Panc1 (cell line): ENCODE data around the gene RILPL2. TPM values are rescaled to one million over a fixed set of nuclear protein-coding genes. Genes with fewer than 3 reads are reported as not detected.

ENCODE experiments used
- ATAC-seq: fragments of 200-7000 bp; cut with Tn5 transposase; 2 replicates; pipeline ENCODE4 v1.9.1; 2020; ENCODE audit warnings: mild to moderate bottlenecking, moderate library complexity
- Bru-seq: library from RNA; stranded (reverse); fragments of 400-500 nt; gene quantifications from one replicate; lab custom pipeline; 2021; lab: Mats Ljungman, UMichigan
- BruChase-seq, 2 experiments: library from RNA; stranded (reverse); fragments of 400-500 nt; gene quantifications; one replicate each; lab custom pipeline; 2021; lab: Mats Ljungman, UMichigan
- BruUV-seq: library from RNA; stranded (reverse); fragments of 400-500 nt; replicated peaks from 2 replicates; lab custom pipeline; 2021; lab: Mats Ljungman, UMichigan
- CTCF ChIA-PET: fragments of 300-600 bp; sonication (Branson Sonifier 250); formaldehyde crosslinking; loops from one replicate; lab custom pipeline; 2022; ENCODE audit warnings: antibody characterized with exemption; lab: Charles Lee
- POLR2A ChIA-PET: fragments of 300-600 bp; sonication (Branson Sonifier 250); formaldehyde crosslinking; loops from one replicate; lab custom pipeline; 2022; ENCODE audit warnings: antibody characterized with exemption; lab: Charles Lee
- DNase-seq: peaks from one replicate; pipeline ENCODE4 v3.0.0-alpha.2; 2010; ENCODE audit warnings: low read depth, low spot score
- H3K27ac ChIP-seq: 2 replicates; pipeline ENCODE4 v1.5.1; 2011; ENCODE audit warnings: mild to moderate bottlenecking, low read length, inconsistent platforms
- H3K27me3 ChIP-seq: fragments of 200-500 bp; sonication (Bioruptor generic); 2 replicates; pipeline ENCODE4 v1.6.0; 2014; ENCODE audit warnings: low read length, inconsistent platforms; ENCODE audit not compliant: control insufficient read depth, insufficient read depth
- H3K36me3 ChIP-seq: fragments of 200-500 bp; sonication (Bioruptor generic); 2 replicates; pipeline ENCODE4 v1.5.1; 2014; ENCODE audit warnings: inconsistent platforms, mild to moderate bottlenecking, low read length, moderate library complexity; ENCODE audit not compliant: control insufficient read depth, insufficient read depth
- H3K4me1 ChIP-seq: 2 replicates; pipeline ENCODE4 v1.5.1; 2011; ENCODE audit warnings: inconsistent platforms, mild to moderate bottlenecking, low read length, moderate library complexity; ENCODE audit not compliant: control insufficient read depth, insufficient read depth
- H3K4me3 ChIP-seq, 2 experiments: 2 replicates each; pipeline ENCODE4 v1.5.1; 2011 to 2012; ENCODE audit warnings: low read depth in 2 of 2, low read length in 2 of 2, mild to moderate bottlenecking in 2 of 2, inconsistent platforms in 1 of 2, moderate library complexity in 1 of 2
- H3K9me3 ChIP-seq: fragments of 200-500 bp; sonication (Bioruptor generic); 2 replicates; pipeline ENCODE4 v1.5.1; 2014; ENCODE audit warnings: low read depth, mild to moderate bottlenecking, inconsistent platforms, low read length, moderate library complexity; ENCODE audit not compliant: control insufficient read depth, insufficient read depth
- POLR2AphosphoS5 ChIP-seq: IDR thresholded peaks from 2 replicates; pipeline ENCODE4 v1.6.1; 2012; ENCODE audit warnings: mild to moderate bottlenecking, low read depth, low read length, moderate library complexity
- SIN3A ChIP-seq: IDR thresholded peaks from 2 replicates; pipeline ENCODE4 v1.6.1; 2012; ENCODE audit warnings: low read depth, mild to moderate bottlenecking, low read length, moderate library complexity, borderline replicate concordance; ENCODE audit not compliant: insufficient read depth
- TCF7L2 ChIP-seq: IDR thresholded peaks from 2 replicates; pipeline ENCODE4 v1.6.1; 2011; ENCODE audit warnings: mild to moderate bottlenecking, low read depth, low read length, inconsistent platforms
- in situ Hi-C: cut with HindIII; loops from 2 replicates; pipeline ENCODE4 v1.10.0; 2016; ENCODE audit warnings: low sequenced_read_pairs, low pct_unique_long_range_greater_than_20kb
- intact Hi-C: fragments of 100-400 bp; cut with micrococcal nuclease; formaldehyde crosslinking; loops from one replicate; pipeline ENCODE4 v1.10.0; 2022; ENCODE audit not compliant: unreplicated experiment
- long read RNA-seq: library from polyadenylated mRNA; unstranded; transcript quantifications from one replicate; pipeline ENCODE4 v2.0.0, GENCODE V29; 2021; ENCODE audit not compliant: unreplicated experiment
- polyA plus RNA-seq: library from polyadenylated mRNA; unstranded; fragments of >200 nt; gene quantifications from one replicate; pipeline ENCODE4 v1.2.1, GENCODE V29; 2012; ENCODE audit warnings: missing spikeins; ENCODE audit not compliant: insufficient read length
- total RNA-seq: library from RNA; stranded (reverse); gene quantifications from one replicate; pipeline ENCODE4 v1.2.1, GENCODE V29; 2021; ENCODE audit not compliant: unreplicated experiment
- TF ChIP-seq, protein P1 (sequence below), 2 experiments: IDR thresholded peaks; 2 replicates each; pipeline ENCODE4 v1.6.1; 2011 to 2012; ENCODE audit warnings: low read depth in 2 of 2, control low read depth in 1 of 2, low read length in 1 of 2, mild to moderate bottlenecking in 1 of 2, moderate library complexity in 1 of 2; ENCODE audit not compliant: insufficient read depth in 1 of 2
- TF ChIP-seq, protein P2 (sequence below): fragments of 450-650 bp; IDR thresholded peaks from 2 replicates; pipeline ENCODE4 v1.5.1; 2017; ENCODE audit warnings: mild to moderate bottlenecking

The RILPL2 gene, protein sequence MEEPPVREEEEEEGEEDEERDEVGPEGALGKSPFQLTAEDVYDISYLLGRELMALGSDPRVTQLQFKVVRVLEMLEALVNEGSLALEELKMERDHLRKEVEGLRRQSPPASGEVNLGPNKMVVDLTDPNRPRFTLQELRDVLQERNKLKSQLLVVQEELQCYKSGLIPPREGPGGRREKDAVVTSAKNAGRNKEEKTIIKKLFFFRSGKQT
- total RNA-seq (5.4 TPM), Bru-seq, nascent RNA (percentile 58 among the genes with signal in this experiment), BruChase-seq, experiment 1, labeled RNA remaining after a 2-hour chase (percentile 60 among the genes with signal in this experiment), BruChase-seq, experiment 2, labeled RNA remaining after a 6-hour chase (percentile 69 among the genes with signal in this experiment)
- polyA plus RNA-seq = 9.4 TPM
- long read RNA-seq, full-length matches to known transcripts = 28 of 53 reads
- long read RNA-seq, partial matches to known transcripts = 18 of 53 reads
- long read RNA-seq, other reads (novel, unspliced or antisense) = 7 of 53 reads

DNA sequence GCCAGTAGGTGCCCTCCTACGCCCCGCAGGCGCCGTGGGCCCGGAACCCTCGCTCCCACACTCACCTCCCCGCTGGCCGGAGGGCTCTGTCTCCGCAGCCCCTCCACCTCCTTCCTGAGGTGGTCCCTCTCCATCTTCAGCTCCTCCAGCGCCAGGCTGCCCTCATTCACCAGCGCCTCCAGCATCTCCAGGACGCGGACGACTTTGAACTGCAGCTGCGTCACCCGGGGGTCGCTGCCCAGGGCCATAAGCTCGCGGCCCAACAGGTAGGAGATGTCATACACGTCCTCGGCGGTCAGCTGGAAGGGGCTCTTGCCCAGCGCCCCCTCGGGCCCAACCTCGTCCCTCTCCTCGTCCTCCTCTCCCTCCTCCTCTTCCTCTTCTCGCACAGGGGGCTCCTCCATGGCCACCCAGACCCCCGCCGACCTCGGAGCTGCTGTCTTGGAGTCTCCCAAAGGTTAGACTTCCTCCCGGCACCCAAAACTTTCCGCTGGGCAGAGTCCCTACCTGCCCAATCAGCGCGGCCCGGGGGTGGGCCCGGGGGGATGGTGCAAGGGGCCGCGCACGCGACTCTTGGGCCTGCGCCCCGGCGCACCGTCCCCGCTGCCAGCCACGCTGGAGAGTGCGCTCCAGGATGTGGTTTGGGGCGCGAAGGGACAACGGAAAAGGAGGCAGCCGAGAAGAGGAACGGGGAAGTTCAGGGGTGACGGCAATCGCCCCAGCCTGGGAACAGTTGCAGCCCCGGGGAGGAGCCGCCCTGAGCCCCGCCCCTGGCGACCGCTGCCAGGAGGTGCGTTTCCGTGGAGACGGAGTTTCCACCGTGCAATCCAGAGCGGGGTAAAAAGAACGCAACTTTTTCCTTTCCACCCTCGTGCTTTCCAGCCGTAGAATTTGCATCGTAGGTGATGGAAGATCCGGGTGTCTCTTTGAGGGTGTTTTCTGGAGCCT, at the start of gene RILPL2:
Gene RILPL2 (minus strand): TSS at position 668 of the 948 bp plus-strand sequence. CDS start 264 bp downstream, at position 404.
- BruUV-seq = TSS peak; percentile 92
- in situ Hi-C loops (no loop called here), intact Hi-C loops (no loop called here)
- no peaks in the 10 kb centered on the region for H3K36me3 ChIP-seq
- H3K4me3 ChIP-seq = peak within 1 kb of the TSS; percentile 71 to 95
- peak; percentile 98 for ATAC-seq
- TF ChIP-seq, protein P1, sequence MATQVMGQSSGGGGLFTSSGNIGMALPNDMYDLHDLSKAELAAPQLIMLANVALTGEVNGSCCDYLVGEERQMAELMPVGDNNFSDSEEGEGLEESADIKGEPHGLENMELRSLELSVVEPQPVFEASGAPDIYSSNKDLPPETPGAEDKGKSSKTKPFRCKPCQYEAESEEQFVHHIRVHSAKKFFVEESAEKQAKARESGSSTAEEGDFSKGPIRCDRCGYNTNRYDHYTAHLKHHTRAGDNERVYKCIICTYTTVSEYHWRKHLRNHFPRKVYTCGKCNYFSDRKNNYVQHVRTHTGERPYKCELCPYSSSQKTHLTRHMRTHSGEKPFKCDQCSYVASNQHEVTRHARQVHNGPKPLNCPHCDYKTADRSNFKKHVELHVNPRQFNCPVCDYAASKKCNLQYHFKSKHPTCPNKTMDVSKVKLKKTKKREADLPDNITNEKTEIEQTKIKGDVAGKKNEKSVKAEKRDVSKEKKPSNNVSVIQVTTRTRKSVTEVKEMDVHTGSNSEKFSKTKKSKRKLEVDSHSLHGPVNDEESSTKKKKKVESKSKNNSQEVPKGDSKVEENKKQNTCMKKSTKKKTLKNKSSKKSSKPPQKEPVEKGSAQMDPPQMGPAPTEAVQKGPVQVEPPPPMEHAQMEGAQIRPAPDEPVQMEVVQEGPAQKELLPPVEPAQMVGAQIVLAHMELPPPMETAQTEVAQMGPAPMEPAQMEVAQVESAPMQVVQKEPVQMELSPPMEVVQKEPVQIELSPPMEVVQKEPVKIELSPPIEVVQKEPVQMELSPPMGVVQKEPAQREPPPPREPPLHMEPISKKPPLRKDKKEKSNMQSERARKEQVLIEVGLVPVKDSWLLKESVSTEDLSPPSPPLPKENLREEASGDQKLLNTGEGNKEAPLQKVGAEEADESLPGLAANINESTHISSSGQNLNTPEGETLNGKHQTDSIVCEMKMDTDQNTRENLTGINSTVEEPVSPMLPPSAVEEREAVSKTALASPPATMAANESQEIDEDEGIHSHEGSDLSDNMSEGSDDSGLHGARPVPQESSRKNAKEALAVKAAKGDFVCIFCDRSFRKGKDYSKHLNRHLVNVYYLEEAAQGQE (IDR thresholded peaks at IDR 0.05; ENCODE audit: insufficient read depth in 1 of 2, low read depth in 2 of 2, low read length in 1 of 2) = 0 out of 4 replicates have a peak, but pooled peaks of 1 of the 2 experiments have one; percentile 51
- TF ChIP-seq, protein P2, sequence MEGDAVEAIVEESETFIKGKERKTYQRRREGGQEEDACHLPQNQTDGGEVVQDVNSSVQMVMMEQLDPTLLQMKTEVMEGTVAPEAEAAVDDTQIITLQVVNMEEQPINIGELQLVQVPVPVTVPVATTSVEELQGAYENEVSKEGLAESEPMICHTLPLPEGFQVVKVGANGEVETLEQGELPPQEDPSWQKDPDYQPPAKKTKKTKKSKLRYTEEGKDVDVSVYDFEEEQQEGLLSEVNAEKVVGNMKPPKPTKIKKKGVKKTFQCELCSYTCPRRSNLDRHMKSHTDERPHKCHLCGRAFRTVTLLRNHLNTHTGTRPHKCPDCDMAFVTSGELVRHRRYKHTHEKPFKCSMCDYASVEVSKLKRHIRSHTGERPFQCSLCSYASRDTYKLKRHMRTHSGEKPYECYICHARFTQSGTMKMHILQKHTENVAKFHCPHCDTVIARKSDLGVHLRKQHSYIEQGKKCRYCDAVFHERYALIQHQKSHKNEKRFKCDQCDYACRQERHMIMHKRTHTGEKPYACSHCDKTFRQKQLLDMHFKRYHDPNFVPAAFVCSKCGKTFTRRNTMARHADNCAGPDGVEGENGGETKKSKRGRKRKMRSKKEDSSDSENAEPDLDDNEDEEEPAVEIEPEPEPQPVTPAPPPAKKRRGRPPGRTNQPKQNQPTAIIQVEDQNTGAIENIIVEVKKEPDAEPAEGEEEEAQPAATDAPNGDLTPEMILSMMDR = no peak
- TF ChIP-seq POLR2AphosphoS5 (no peak), SIN3A (0 out of 2 replicates have a peak, but pooled peaks have one; percentile 42), TCF7L2 (no peak; the same call in 1 of the 2 replicates)
- DNase-seq = no peak
- no peaks in the 10 kb centered on the region for H3K9me3 ChIP-seq
- ChIA-PET POLR2A (interaction anchor here (0.6 to 1.0 kb wide), 2 partner anchors 29 to 71 kb away, joined by 3 to 4 read pairs; no protein-coding TSS in a partner anchor), CTCF (interaction anchor here (0.5 kb wide), 1 partner anchor 28 kb away, joined by 3 read pairs; no protein-coding TSS in a partner anchor)
- peak within 1 kb of the TSS; percentile 77 for H3K27ac ChIP-seq
- no peaks in the 10 kb centered on the region for H3K4me1 ChIP-seq
- H3K27me3 ChIP-seq = no peaks in the 10 kb centered on the region

DNA sequence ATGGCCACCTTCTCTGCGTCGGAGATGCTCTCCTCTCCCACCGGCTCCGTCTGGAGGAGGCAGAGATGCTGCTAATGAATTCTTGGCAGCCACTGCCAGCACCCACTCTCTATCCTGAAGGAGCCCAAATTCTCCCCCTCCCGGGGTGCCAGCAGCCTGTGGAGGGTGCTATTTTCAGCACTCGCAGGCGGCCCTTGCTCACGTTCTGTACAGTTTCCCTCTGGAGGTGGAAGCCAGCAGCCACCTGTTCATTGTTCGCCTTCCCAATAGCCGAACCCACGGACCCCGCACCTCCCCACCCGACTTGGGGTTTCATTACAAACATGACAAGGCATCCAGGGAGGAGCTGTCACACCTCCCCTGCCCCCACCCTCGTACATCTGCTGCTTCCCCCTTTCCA, 49.3 kb upstream of the RILPL2 start:
- no peak overlapping the region for H3K27ac ChIP-seq

More for the DNA sequence above, 49.3 kb upstream of the RILPL2 start:
- in situ Hi-C loops (no loop called here), intact Hi-C loops (no loop called here)
- no peak for DNase-seq
- POLR2A ChIA-PET = no interaction called here
- H3K27me3 ChIP-seq = no peaks in the 10 kb centered on the region
- CTCF ChIA-PET = interaction anchor here (0.6 kb wide), 1 partner anchor 146 kb away, joined by 9 read pairs; no protein-coding TSS in a partner anchor
- ATAC-seq = no peak
- no peaks in the 10 kb centered on the region for H3K9me3 ChIP-seq
- H3K4me1 ChIP-seq = no peaks in the 10 kb centered on the region
- no peak overlapping the region for H3K4me3 ChIP-seq
- BruUV-seq = no TSS peak
- H3K36me3 ChIP-seq = no peaks in the 10 kb centered on the region
- TF ChIP-seq POLR2AphosphoS5 (no peak), SIN3A (no peak), TCF7L2 (no peak)
- TF ChIP-seq, protein P2 = no peak
- TF ChIP-seq, protein P1 (IDR thresholded peaks at IDR 0.05; ENCODE audit: insufficient read depth in 1 of 2, low read depth in 2 of 2, low read length in 1 of 2) = no peak
